SHP77 treated with DMSO at 0.1 percent for 48 hours (cell line): ENCODE results near the gene RREB1.
"Not testable (repeated sequence)": the region's sequence is repeated elsewhere in the genome, so short reads cannot be mapped to it uniquely, and the experiment has no call there.

Experiments
- DNase-seq: peaks from one replicate; lab custom pipeline; 2025; lab: John Stamatoyannopoulos, UW

Gene RREB1

DNA sequence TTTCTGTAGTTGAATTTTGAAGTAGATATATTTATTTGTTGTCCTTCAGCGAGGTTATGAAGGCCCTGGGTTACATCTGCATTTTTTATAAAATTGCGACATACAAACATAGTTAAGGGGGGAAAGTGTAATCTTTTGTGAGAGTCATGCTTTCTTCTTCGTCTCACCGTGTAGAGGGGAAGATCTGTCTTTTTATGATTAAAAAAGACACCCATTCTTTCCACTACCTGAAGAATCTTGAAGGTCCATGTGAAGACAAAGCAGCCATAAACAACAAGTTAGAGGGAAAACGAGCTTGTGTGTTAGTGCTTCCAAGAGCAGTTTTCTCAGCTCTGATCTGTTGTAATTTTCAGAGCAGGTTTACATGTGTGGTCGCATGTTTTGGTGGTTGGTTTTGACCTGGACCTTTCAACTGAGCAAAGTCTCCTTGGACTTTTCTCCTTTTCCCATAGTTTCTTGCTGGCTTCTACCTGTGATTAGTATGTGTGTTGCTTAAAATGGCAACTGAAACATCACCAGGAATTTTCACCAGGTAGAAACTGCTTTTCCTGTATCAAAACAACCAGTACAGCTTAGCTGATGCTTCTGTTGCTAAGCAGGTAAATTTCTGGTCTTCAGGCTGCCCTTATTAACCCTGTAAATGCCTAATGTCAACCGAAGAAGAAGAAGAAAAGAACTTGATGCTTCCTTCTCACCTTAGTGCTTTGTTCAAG is 37.3 kb downstream of the RREB1 start:
- no peak for DNase-seq

DNA sequence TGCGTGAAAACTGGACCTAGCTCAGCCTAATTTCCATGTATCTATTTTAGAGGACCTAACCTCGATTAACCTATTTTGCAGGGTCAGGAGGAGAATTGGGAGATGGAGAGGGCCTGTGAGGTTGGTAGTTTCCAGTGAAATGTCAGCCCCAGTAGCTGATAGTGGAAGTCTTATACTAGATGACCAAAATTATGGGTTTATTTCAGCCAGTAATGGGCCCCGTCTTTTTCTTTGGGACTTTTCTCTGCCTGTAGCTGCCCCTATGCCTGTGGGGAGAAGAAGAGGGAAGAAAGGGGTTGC is 37.8 kb downstream of the RREB1 start:
- DNase-seq = no peak

DNA sequence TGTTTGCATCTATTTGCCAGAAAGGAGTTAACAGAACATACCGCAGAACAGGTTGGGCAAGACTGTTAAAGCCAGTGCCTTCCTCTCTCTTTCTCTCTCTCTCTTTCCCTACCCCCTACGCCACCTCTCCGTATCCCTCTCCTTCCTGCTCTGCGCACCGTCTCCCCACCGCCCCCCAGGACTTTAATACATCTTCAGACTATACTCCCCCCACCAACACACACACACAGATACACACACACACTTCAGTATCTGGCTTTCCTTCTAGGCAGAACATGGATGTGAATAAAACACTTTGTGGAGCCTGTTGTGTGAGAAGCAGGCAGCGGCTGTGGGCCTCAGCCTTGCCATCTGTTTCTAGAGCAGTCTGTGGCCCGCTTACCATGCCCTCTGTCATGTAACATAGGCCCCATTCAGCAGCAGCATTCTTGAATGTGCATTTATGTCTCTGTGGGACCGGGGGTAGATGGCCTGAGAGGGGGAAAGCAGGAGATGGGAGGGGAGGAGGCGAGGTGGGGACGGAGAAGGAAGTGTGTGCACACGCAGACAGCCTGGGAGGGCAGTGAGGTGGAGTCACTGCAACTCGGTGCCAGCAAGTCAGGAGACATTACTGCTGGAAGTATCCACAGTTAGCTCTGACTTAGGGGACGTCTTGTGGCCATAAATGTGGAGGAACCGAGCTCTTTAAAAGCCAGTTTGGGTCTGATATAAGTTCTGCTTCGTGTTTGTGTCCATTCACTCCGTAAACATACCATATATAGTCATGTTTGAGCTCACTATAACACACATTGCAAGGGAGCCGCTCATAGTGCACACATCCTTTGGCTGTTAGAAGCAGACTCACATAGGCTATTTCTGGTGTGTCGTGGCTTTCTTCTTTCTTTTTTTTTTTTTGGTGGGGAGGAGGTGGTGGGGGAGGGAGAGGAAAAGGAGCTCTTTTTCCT is 38.4 kb downstream of the RREB1 start:
- DNase-seq = no peak

DNA sequence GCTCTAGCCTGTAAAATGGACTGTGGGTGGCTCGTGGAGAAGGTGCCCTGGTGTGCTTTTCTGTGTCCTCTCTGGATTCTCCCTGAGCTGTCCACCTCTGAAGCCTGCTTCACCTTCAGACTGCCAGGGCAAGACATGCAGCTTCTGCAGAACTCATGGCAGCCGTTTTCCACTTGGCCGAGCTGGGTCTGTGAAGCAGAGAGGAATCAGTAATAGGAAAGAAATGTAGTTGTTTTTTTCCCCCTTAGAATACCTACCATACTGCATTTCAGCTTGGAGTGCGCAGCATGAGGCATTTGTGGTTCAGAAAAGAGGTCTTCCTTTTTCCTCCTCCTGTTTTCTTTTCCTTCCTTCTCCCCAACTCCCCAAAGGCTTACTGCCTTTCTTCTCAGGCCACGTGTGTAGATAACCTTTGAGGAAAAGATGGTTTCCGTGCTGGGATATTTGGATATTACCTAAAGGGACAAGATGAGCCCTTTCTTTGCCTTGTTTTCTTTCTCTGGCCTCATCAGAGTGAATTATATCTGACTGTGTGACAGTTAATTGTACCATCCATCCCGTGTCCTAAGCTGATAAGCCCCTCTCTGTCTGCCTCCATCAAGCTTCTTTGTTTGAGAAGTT is 39.4 kb downstream of the RREB1 start:
- DNase-seq = no peak

DNA sequence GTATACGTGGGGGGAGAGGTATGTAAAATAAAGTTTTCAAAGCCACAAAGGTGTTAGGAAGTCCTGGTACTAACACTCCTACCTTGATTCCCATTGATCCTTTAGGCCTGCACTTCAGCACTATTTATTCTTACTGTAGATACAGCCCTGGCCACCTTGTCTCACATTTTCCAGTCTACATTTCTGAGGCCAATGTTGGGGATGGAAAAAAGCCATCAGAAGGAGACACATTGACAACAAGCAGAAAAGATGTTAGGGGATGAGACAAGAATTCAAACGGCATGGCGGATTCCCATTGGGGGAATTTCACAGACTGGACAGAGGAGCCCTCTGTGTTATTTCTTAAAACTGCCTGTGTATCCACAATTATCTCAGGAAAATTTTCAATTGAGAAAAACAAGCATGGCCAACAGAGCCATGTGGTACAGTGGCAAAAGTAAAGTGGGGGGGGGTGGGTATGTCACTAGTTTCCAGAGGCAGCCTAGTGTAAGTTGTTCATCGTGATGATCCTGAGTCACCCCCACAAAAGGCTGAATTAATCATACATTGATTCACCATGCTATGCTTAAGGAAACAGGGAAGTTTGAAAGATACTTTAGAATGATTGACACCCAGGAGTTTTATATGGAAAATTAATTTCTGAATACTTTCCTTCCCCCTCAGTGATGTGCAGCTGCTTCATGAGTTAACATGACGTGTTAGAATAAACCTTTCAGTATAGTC is 40.5 kb downstream of the RREB1 start:
- no peak for DNase-seq

DNA sequence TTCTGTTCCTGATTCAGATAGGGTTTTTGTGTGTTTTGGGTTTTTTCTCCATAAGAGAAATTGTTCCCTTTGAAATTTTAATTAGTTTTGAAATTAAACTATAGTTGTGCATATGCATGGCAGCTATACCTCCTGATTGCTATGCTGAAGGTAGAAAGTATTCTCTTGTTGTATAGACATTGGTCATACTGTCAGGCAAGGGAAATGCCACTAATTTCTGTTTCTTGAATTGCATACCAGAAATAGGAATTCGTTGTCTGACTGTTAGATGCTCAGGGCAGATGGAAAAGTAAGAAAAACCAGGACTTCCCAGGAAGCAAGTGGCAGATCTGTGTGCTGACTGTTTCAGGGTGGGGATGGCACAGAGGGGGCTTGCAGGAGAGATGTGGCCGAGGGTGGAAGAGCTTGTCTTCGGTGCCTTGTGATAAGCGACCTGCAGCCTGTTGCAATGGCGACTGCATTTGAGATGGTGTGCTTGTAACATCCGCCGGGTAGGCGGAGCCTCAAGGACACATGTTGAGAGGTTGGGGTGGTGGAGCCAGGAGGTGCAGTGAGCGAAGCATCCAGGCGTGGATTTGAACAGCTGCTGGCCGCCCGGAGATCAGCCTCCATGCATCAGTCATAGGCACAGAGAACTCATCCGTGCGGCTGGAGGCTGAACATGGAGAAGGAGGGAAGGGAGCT is 42.8 kb downstream of the RREB1 start:
- DNase-seq = peak; percentile 86

DNA sequence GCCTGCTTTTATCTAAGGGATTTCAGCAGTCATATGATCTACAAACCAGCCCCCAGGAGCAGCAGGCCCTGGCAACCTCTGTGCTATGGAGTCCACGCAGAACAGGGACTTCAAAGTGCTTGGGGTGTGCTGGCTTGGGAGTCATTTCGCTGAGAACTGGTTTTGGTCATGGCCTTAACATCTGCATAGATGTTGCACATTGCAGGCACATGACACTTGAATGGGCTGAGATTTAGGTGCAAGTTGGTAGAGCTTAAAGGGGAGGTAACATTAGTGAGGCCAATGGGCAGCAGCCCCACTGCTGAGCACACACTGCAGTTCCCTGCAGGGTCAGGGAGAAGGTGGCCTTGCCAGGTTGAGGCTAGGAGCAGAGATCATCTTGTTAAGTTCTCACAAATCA is 43.6 kb downstream of the RREB1 start:
- DNase-seq = no peak

DNA sequence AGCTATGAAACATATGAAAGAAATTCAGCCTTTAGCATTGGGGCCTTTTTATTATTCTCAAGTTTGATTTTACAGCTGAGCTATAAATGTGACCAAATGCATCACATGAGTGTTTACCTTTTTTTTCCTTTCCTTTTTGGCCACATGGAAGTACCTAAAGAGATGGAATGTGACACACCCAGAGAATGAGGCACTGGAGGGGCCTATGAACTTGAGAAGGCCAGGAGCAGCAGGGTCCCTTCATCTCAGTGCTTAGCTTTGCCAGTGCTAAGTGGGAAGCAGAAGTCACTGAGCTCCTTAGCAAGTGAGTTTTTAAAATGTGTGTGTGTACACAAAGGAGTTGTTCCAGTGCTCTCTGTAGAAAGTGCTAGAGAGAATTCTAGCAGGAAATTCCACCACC is 44.7 kb downstream of the RREB1 start:
- DNase-seq = no peak

DNA sequence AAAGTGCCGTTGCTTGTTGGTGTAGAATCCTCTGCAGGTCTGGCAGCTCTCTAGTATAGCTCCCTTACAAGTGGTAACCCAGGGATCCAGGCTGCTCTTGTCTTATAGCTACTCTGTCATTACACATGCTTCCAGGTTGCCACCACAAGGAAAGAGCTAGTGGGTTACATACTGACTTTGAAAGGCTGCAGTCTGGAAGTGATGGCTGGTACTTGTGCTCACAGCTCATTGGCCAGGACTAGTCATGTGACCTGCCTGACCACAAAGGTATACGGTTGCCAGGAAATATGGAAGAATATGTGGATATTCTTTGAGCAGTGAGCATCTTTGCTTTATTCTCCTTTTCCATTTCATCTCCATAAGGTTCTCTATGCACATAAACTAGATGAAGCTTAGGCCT is 46.0 kb downstream of the RREB1 start:
- DNase-seq = no peak

DNA sequence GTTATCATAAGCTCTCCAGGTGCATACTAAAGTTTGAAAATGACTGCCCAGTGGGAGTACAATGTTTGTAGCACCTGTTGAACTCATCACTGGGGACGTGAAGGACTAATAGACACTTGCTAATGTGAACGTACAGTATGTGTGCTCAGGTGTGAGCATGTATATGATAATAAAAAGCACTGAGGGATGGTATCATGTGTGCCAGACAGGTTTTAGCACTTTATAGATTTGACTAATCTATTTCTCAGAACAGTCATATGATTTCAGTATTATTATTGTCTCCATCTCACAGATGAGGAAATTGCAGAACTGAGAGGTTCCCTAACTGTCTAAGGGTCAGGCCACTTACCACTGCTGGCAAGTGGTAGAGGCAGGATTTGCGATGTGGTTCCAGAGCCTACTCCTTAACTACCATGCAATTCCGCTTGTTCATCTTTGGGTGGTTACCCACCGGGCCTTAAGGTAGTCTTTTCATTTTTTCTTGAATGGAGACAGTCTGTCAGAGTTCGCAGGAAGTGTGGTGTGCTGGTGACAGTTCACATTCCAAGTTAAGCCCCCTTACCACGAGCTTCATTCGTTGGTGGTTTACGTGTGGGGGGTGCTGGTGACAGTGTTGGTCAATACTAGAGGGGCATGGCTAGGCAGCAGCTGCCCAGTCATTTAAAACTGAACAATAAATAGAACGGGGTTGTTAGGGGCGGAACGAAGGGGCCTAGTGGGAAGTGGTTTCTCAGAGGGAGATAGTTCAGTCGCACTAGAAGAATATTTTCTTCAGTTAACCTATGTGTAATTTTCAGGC is 46.8 kb downstream of the RREB1 start:
- DNase-seq = no peak

DNA sequence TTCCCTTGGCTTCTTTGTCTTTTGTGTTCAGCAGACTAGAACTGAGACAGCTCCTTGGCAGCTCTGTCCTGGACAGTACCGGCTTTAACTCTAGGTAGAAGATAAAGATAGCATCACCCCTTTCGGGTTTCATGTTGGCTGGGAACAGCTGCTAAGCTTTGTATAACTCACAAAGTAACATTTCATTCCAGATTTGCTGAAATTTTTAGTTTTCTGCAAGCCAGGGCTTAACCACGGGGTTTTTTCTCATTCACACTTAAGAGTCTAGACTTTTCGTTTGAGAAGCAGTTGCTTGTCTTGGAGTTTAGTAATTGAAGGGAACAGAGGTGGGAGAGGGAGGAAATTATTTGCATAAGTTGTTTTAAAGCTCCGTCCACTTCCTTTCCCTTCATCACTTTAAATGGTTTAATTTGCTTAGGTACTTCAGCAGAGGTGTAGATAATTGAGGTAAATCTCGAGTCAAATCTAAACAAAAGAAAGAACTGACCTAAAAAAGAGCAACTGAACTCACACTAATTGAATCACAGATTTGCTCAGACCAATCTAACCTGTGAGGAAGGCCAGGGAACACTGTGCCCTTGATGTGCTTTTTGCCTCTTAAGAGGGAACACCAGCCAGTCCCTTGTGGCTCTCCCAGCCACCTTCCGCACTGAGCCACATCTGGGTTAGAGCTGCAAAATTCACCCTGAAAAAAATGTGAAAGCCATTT is 48.3 kb downstream of the RREB1 start:
- DNase-seq = no peak

DNA sequence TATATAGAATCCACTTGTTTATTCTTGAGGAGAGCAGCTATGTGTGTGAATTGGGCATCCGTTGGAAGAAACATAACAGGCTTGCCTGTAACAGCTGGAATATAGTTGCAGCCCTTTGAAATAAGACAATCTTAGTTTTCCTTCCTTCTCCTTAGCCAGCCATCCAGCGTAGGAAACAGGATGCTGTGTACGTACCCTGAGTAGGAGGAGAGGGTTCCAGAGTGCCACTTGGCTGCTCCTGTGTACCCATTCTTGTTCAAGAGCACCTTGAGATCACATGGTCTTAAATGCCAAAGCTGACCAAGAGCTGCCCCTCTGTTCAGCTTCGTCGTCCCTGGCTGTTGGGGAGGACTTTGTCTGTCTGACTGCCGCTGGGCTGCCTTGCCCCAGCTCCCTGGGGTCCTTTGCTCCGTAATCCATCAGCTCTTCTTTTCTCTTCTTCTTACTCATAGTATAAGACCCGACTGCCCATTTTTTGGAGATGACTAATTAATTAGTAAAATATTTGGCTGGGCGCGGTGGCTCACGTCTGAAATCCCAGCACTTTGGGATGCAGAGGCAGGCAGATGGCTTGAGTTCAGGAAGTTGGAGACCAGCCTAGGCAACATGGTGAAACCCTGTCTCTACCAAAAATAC is 49.0 kb downstream of the RREB1 start:
- no peak for DNase-seq

DNA sequence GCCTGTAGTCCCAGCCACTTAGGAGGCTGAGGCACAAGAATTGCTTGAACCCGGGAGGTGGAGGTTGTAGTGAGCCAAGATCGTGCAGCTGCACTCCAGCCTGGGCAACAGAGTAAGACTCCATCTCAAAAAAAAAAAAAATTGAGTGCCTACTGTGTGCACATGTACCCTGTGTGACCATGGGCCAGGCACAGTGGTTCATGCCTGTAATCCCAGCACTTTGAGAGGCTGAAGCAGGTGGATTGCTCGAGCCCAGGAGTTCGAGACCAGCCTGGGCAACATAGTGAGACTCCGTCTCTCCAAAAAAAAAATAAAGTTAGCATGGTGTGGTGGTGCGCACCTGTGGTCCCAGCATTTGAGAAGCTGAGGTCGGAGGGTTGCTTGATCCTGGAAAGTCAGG is 49.5 kb downstream of the RREB1 start:
- DNase-seq = not testable (repeated sequence)

DNA sequence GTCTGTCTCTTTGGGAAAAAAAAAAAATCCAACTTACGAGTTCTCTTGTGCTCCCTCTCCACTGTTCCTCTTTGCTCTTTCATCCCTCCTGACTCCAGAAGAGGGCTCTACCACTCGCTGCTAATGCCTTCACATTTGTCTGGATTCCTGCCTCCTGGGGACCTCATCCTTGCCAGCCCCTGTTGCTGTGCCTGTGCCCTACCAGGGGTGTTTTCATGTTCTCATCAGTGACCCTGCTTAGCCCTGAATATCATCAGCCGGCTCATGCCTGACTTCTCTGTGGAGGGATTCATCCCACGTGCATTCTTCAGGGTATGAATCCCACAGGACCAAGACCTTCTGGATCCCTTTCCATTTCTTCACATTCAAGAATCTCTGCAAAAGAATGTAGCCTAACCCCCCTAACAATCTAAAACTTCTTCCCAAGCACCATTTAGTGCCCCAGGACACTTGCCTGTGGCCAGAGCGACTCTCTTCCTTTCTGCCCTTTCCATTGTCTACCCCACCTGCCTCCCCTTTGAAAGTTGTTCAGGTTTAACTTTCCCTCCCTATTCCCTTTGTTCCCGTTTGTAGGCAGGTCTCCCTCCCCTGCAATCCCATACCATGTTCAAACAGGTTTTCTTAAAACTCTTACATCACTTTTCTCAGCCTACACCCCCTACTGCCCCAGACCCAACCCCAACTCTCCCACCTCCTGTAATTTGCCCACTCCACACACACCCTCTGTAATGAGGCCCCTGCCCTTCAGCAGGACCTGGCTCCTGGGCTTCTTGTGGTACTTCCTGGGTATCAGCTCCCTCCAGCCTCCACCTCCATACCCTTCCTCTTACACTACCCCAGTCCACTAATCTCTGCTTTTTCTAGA is 50.2 kb downstream of the RREB1 start:
- no peak for DNase-seq

DNA sequence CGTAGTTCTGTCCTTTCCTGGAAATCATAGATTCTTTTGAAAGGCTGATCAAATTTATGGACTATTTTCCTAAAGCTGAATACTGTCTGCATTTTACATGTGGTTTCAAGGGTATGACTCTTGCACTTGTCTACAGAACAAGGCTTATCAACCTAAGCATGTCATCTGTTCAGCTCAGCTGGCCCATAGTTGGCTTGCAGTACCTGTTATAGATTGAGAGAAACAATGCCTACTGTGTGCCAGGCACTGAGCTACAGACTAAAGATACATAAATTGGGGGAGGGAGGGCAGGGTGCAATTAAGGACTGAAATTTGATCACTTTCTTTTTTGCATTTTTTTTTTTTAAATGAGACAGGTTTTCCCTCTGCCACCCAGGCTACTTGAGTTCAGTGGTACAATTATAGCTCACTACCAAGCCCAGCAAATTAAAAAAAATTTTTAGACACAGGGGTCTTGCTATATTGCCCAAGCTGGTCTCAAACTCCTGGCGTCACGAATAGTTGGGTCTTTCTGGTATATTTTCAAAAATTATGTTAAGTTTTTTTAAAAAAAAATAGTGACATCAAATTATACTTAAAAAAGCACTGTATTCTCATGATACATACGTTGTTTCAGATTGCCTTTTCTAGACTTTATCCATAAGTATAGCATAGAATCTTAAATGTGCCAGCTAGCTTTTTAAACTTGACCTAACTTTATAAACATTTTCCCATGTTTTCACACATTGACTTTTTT is 52.2 kb downstream of the RREB1 start:
- no peak for DNase-seq

DNA sequence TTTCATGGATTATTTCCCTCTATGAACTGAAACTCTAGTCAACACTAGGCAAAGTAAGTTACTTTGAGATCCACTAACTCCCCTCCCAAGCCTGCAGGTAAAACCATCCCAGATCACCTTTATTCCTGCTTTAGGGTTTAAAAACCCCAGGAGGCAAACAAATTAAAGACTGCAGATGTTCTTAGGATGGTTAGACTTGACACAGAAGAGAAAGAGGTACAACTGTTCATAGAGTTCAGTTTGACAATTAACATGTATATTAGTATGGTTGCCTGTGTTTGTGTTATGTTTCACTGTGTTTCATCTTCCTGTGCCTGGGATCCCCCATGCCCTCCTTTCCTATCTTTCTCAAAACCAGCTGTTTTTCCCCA is 53.5 kb downstream of the RREB1 start:
- no peak for DNase-seq

DNA sequence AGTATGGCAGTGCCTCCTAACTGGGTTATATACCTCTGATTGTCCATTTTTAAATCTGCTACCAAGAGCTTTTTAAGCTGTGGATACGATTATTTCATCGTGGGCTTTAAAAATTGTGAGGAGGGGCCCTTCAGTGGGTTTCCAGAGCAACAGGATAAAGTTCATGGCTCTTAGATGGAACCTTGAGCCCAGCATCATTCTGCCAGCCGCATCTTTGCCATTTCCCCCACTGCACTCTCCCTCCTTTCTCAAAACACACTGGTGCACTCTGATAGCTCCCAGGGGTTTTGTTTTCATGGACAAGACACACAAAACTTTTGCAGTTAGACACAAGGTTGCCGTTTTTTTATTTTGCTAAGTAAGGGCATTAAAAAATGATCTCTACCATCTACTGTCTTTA is 54.1 kb downstream of the RREB1 start:
- no peak for DNase-seq

DNA sequence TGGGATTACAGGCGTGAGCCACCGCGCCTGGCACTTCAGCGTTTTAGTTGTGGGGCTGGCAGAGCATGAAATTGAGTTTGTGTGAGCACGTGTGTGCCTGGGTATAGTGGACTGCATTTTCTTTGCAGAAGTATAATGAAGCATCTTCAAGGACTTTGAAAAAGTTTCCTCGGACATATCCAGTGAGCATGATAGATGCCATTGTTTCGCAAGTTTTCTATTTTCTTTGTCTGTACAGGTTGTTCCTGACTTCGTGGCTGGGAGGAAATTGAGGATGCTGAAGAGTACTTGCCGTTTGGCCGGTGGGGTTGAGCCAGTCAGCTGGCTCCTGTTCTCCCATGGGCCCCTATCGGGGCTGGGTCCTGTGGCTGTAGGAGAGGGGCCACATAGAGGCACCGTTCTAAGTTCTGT is 55.9 kb downstream of the RREB1 start:
- no peak for DNase-seq
